ENCODE data around the gene POLR1G. TPM values are rescaled to one million over a fixed set of nuclear protein-coding genes. Genes with fewer than 3 reads are reported as not detected.

POLR1G gene
- total and polyA plus RNA-seq, 9 of the 15 experiments (the other 6 are each of a cell fraction or from before 2014, with no cell fraction given), result 3.0 to 50.1 (median 27.4) TPM

DNA sequence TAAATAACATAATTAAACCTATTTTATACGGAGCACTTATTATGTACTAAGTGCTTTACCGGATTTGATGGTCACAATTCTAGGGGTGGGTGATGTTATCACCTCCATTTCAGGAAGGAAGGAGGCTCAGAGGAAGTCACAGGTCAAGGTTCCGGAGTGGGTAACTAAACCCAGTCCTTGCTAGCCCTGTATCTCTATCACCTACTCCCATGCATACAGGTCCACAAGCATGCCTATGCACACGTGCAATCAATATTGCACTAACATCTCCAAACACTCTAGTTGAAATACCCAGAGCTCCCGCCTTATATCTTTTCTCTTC lies 43.5 kb downstream of the POLR1G start (continued):
- TF ChIP-seq, protein P1, sequence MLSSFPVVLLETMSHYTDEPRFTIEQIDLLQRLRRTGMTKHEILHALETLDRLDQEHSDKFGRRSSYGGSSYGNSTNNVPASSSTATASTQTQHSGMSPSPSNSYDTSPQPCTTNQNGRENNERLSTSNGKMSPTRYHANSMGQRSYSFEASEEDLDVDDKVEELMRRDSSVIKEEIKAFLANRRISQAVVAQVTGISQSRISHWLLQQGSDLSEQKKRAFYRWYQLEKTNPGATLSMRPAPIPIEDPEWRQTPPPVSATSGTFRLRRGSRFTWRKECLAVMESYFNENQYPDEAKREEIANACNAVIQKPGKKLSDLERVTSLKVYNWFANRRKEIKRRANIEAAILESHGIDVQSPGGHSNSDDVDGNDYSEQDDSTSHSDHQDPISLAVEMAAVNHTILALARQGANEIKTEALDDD (IDR thresholded peaks at IDR 0.05), result peak; percentile 89
- TF ChIP-seq ZNF24 (IDR thresholded peaks at IDR 0.05) (no peak), POLR2AphosphoS5 (IDR thresholded peaks at IDR 0.05; ENCODE audit: control insufficient read depth, insufficient read depth, low read depth, low read length) (0 out of 2 replicates have a peak, but pooled peaks have one; percentile 9), RAD21 (CRISPR knock-in tag; conservative IDR thresholded peaks at IDR 0.05 in 1 of 2, IDR thresholded peaks at IDR 0.05 in 1 of 2) (no peak), RBM14 (IDR thresholded peaks at IDR 0.05; ENCODE audit: borderline replicate concordance, insufficient read depth, low read depth, low read length) (no peak), HMG20B (CRISPR knock-in tag; IDR thresholded peaks at IDR 0.05) (no peak), MTF1 (CRISPR knock-in tag; IDR thresholded peaks at IDR 0.05; ENCODE audit: borderline replicate concordance) (no peak), SIN3B (IDR thresholded peaks at IDR 0.05; ENCODE audit: low read depth) (no peak), TBL1XR1 (IDR thresholded peaks at IDR 0.05; ENCODE audit: low read length in 2 of 2) (no peak), HDAC2 (IDR thresholded peaks at IDR 0.05) (no peak)
- TF ChIP-seq, protein P2, sequence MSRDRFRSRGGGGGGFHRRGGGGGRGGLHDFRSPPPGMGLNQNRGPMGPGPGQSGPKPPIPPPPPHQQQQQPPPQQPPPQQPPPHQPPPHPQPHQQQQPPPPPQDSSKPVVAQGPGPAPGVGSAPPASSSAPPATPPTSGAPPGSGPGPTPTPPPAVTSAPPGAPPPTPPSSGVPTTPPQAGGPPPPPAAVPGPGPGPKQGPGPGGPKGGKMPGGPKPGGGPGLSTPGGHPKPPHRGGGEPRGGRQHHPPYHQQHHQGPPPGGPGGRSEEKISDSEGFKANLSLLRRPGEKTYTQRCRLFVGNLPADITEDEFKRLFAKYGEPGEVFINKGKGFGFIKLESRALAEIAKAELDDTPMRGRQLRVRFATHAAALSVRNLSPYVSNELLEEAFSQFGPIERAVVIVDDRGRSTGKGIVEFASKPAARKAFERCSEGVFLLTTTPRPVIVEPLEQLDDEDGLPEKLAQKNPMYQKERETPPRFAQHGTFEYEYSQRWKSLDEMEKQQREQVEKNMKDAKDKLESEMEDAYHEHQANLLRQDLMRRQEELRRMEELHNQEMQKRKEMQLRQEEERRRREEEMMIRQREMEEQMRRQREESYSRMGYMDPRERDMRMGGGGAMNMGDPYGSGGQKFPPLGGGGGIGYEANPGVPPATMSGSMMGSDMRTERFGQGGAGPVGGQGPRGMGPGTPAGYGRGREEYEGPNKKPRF (IDR thresholded peaks at IDR 0.05; ENCODE audit: low read depth, low read length), result no peak

All from K562 (cell line).